Glomerular endothelial cell (primary cell): ENCODE results near the gene STAC2. TPM values are rescaled to one million over a fixed set of nuclear protein-coding genes. Genes with fewer than 3 reads are reported as not detected.
A peak's percentile ranks its signal among the peaks of the same experiment; 100 is the strongest.

ENCODE experiments used
- DNase-seq: peaks from one replicate; pipeline ENCODE4 v3.0.0-alpha.2; 2011; ENCODE audit warnings: low read depth, low spot score; ENCODE audit errors: extremely low read depth
- total RNA-seq: library from RNA; depleted of rRNA; stranded (reverse); fragments of >200 nt; gene quantifications from 2 replicates; pipeline ENCODE4 v1.2.3, GENCODE V29; 2015

STAC2 gene
- total RNA-seq, 1 donor from 2014 or later = not detected

GRCh38 chr17:39235555-39236449 lies 10.1 kb upstream of the STAC2 start:
- peak; percentile 34 for DNase-seq

DNA sequence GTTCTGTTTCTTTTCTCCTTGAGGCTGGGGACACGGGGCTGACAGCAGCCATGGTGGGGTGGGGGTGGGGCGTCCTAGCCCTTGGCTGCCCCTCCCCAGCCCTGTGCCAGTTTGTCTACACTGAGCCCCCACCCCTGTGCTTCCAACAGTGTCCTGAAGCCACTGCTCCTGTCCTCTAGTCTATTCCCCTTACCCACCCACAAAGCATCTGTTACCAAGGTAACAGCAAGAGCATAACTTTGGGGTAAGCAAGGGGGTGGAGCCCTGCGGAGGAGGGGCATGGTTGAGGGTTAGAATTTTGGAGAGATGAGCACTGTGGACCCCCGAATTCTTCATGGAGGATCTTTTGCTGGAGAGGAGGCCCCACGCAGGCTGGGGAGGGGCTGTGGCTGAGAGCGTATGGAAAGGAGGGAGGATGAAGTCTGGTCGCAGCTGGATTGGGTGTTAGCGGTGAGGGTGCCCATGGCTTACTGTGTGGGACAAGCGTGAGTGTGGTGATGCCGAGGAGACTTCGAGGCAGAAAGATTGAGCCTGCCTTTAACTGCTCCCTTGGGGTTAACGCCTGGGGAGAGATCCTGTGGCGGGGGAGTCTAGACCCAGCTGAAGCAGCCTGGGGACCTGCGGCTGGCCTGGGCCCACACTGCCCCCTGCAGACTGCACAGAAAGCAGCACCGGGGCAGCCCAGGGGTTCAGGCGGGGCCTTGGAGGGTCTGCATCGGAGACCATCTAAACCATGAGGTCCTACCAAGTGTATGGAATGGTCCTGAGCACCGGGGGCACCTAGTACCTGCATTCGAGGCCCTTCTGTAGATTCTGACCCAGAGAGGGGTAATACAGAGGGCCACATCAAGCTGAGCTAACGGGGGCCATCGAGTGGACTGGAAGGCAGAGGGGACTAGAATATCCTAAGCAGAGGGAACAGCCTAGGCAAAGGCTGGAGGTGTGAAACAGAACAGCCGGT lies 6.1 kb upstream of the STAC2 start:
- DNase-seq = no peak

DNA sequence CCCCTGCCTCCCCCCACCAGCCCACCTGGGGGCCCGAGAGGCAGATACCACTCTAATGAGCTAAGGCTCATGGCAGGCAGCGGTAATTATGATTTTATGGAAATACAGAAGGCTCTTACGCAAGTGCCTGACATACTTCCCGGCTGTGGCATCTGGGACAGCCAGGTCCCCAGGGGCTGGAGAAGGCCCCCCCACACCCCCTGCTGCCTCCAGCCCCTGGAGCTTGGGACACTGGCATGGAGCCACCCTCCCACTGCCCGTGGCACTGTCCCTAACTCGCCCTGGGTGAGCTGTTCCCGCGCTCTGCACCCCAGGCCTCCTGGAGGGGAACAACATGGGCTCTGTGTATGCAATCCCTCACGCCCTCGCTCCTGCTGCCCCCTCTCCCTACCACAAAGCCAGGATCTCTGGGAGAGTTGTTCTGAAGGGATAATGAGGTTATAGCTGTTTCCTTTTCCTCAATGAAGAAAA lies 5.4 kb upstream of the STAC2 start:
- DNase-seq = no peak

DNA sequence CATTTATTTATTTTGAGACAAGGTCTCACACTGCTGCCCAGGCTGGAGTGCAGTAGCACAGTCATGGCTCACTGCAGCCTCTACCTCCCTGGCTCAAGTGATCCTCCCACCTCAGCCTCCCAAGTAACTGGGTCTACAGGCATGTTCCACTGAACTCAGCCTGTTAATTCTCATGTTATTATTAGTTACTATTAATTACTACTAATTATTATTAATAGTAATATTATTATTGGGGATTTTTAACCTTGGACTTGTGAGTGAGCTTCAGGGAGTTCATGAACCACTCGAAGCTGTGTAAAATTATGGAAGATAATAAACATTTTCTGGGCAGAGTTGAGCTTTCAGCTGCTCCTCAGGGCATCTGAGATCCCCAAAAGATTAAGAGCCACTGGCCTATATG lies 4.6 kb upstream of the STAC2 start:
- no peak for DNase-seq

DNA sequence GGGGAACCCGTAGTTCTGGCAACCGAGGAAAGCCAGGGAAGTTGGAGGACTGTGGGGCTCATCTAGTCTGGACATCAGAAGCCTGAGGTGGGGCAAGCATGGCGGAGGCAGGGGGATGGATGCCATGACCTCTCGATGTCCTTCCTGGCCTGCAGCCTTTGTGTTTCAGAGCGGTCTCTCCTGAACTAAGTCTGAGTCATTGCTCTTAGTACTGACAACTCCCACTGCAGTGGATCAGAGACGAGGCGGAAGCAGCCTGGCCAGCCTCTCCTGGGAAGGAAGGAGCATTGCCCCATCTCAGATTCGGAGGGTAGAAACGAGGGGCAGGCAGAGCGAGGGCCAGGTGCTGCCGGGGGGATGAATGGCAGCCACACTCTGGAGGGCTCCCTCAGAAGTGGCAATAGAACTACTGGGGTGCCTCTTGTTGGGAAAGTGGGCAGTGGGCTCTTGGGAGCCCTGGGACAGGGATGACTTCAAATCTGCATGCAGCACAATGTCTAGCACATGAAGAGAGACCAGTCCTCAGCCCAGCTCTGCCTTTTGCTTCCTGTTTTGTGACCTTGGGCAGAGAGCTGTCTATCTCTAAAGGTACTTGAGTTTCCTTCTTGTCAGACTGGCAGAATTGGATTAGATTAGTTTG lies 3.6 kb upstream of the STAC2 start:
- DNase-seq = no peak

- no peak for DNase-seq
Observed at GRCh38 chr17:39227364-39227919, 1.7 kb upstream of the STAC2 start.

GRCh38 chr17:39225959-39226683 lies 376 bp upstream of the STAC2 start:
- no peak for DNase-seq

- DNase-seq = no peak
Observed at GRCh38 chr17:39224778-39225307, 902 bp downstream of the STAC2 start.

DNA sequence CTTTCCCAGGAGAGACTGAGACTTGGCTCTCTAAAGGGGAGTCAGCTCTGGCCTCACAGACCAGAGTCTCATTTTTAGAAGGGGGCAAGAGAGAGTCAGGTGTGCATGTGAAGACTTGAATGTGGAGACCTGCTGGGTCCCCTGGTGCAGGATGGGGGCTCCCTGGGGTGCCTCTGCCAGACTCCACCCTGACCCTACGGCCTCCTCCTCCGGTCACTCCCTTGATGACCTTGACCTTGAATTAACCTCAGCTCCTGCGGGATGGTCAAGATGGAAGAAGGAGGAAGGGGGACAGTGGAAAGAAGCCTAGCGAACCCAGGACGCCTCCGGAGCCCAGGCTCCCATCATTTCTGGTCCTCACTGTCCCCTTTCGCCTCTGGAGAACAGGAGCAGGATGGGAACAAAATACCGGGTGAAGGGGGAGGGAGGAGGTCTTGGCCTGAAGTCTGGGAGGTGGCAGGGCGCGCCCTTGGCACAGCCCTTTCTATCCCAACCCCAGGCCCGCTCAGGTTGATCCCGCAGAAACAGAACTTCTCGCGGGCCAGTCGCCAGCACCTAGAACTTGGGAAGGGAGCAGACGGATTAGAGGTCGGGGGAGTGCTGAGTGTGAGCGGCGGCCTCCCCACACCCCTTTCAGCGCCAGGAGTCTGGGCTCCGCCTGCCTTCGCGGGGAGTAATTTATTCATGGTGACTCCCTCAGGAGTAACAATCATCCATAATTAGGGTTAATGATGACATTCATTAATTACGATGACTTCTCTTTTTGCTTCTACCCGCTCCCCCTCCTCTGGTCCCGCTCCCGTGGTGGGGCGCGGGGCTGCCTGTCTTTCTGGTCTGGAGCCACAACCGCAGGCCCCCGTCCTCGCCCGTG lies 1.6 kb downstream of the STAC2 start:
- DNase-seq = no peak

GRCh38 chr17:39222866-39223834 lies 2.6 kb downstream of the STAC2 start:
- DNase-seq = no peak

- no peak for DNase-seq
Observed at GRCh38 chr17:39222151-39222550, 3.6 kb downstream of the STAC2 start.

GRCh38 chr17:39221572-39221971 lies 4.2 kb downstream of the STAC2 start:
- DNase-seq = no peak

GRCh38 chr17:39219647-39220154 lies 6.0 kb downstream of the STAC2 start:
- DNase-seq = no peak

- no peak for DNase-seq
Observed at GRCh38 chr17:39218906-39219305, 6.8 kb downstream of the STAC2 start.

DNA sequence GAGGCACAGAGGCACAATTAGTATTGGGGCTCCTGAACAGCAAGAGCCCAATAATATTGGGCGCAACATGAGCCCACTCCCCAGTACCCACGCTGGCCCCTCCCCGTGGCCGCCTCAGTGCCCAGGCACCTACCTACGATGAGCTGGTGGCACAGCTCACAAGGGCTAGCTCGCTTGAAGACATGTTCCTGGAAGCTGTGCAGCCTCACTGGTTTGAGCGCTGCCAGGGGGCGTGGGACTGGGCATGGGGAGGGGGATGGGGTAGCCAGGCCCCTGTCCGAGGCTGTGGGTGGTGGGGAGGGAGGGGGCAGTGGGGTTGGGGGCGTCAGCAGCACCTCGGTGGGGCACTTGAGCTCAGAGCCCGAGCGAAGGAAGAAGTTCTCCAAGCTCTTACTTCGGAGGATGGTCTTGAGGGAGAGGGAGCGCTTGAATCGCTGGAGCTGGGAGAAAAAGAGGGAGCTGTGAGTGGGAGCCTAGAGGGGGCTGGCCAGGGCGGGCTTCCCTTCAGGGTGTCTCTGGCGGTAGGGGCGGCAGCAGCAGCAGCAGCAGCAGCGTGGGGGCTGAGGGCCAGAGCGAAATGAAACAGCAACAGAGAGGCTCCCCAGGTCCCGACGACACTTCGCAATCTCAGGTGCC lies 7.9 kb downstream of the STAC2 start:
- DNase-seq = no peak

DNA sequence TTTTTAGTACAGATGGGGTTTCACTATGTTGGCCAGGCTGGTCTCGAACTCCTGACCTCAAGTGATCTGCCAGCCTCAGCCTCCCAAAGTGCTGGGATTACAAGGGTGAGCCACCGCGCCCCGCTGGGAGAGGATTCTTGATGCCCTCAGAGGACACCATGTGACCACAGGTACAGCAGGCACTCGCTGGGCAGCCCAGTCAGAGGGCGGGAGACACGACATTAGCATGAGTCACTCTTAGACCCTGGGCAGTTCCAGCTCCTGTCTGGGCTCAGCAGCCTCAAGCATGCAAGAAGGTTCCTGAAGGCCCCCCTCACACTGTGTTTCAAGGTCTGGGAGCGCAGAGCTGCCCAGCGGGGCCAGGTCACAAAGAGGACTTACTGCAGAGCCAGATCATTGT lies 11.9 kb downstream of the STAC2 start:
- DNase-seq = no peak
